ENCODE data around the gene RTL9.
"Not testable (repeated sequence)": the region's sequence is repeated elsewhere in the genome, so short reads cannot be mapped to it uniquely, and the experiment has no call there.

The RTL9 gene

DNA sequence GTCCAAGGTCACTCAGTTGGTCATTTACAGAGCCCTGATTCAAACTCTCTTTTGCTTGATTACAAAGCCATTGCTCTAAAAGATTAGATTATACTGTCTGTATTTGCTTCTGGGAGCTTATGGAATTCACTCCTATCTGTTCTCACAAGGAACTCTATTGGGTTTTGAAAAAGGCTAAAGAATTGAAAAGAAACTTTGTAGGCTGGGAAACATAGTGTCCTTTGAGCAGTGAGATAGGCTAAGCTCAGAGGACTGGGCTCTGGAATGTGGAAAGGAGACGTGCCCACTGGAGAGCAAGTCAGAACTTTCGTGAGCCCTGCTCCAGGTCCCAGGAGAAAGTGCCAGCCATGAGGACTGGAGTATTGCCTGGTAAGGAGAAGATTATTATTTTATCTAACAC, at the start of gene RTL9:
Gene RTL9, plus strand, starts transcription at position 301 of the 400 bp plus-strand sequence. CDS start 91,770 bp downstream, outside the sequence.
- DNase-seq: no peak

DNA sequence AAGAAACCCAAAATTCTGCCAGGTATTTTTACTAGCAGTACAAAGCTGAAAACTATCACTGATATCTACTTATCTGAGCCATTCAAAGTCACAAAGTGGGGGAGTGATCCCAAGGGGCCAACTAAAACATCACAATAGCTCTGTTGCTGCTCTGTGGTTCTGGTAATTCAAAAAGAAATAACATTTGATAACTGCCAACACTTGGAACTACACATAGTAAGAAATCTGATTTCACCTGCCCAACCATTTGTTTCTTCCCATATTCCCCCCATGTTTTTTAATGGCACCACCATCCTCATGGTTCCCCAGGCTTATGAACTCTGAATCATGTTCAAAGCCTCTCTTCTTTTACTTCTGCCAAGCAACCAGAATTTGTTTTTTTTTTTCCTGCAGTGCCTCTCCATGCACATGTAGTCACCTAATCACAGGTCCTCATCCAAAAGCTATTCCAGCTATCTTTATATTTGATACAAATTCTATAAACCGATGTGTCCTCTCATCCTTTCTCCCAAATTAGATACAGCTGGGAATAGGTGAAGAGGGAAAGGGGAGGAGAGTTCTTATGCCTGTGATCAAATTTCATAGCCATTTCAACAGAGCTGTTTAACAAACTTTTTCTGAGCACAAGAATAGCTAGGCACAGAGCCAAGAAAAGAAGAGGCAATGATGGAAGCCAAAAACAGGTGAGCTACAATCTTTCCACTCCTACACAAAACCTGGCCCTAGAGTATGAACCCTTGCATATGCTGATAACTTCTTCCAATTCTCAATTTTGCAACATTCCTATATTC, 48.5 kb upstream of the RTL9 start:
- DNase-seq: no peak

GRCh38 chrX:110310896-110311295, 47.8 kb upstream of the RTL9 start:
- DNase-seq: no peak

DNA sequence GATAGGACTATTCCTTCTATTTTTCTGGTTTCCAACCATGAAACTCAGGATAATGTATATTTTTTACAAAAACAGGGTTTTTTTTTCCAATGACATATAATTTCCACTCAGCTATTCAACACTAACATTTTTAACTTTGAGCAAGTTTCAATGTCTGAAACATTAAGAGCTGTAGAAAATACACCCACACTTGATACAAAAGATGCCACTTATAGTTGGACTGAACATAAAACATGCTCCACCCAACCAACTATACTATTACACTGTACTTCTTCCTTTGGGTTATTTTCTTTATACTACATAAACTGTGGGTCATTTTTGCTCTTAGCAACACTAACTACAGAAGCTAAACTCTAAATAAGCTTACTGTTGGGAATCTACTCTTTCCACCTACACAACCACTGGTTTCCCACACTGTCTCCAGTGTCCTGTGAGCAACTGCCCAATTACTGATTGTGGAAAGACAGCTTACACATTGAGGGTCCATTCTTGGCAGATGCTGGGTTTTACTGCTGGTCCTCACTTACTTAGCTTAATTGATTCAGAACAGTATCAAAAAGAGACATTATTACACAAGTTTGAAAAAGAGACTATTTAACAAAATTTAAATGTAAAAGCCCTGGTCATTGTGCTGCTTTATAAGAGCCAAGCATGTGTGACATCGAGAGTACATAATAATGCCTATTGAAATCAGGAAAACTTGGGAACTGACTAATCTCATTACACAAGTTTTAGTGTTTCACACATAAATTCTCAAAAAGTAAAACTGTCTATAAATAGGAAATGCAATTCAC, 47.0 kb upstream of the RTL9 start:
- DNase-seq: no peak

DNA sequence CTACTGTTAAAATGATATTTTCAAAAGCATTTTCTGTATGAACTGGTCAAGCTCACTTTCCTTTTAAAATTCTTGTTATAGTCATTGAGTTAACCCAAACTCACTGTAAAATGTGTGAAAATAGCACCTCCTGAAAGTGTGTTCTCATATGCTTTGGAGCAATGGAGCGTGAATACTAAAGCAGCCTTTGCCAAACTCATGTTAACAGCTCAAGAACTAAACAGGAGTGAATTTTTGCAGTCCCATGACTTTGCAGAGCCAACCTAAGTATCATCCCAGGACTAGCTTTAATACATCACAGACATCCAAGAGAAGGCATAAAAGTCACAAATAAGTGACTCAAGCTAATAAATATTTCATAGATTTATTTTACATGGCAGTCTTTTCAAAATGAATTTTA, 43.1 kb upstream of the RTL9 start:
- no peak for DNase-seq

DNA sequence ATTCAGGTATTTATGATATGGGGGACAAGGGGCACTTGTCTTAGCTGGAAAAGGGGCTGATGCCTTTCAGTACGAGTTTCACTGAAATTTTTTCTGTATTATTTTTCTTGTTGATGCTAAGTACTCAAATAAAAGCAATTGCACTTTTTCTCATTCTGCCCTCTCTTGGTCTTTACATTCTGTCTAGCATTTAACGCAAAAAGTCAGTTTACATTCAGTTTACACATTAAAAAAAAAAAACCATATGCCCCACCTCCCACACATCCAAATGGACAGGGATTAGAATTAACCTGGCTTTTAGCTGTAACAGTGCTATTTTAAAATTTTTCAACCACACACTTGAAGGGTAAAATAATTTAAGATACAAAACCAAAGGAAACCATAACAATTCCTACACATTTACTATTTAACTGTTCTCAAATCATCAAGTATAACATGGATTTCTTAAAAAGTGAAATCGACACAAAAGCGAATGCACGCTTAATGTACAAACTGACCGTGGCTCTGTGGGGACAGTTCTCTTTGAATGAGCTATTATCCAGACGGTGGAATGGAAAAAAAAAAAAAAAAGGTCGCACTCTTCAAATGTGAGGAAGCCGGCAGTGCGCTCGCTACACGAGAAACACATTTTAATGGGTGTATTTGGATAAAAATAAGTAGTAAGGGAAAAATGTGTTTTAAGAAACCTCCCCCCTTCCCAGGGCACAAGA, 42.1 kb upstream of the RTL9 start:
- no peak for DNase-seq

- DNase-seq: no peak
Observed at GRCh38 chrX:110317061-110317819, 41.4 kb upstream of the RTL9 start.

GRCh38 chrX:110317820-110318663, 40.6 kb upstream of the RTL9 start, which contains the start of gene AMMECR1:
AMMECR1 (minus strand) TSS chrX:110318085; CDS start chrX:110318071, 14 bp downstream.
- DNase-seq: peak; percentile 73

DNA sequence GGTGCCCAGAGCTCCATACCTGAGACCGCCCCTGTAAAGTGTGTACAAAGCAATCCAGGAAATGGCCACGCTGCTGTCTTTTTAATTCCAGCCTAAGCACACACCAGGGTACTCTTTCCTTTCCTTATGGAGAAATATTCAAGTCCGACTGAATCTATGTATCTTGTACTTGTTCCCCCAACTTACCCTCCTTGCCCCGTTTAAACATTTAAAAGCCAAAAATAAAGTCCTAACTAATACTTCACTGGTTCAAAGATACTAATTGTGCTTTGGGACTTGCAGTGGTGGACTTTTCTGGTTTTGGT, 40.0 kb upstream of the RTL9 start:
- no peak for DNase-seq

DNA sequence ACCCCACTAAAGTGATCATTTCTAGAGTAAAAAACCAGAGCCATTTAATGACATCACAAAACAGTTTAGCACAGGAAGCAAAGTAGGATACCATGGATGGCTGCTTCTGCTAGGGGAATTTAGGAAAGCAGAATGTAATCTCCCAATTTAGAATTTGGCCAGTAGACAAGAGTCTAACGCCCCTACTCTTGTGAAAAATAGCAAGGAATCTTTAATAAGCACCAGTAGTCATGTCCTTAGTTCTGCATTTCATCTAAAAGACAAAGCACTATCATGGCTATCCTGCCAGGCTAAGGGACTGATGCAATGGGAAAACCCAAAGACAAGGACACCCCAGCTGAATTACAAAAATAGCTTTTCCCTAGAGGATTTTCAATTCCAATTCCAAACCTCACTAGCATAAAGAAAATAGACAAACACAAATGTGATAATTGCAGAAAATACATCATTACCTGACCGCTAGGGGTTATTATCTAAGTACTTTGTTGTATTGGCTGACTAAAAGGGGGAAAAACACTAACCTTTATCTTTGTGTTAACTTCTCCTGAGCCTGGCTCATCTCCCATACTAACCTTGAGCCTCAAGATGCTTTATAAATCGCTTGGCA, 38.2 kb upstream of the RTL9 start:
- DNase-seq: no peak

- no peak for DNase-seq
Observed at GRCh38 chrX:110321081-110321480, 37.6 kb upstream of the RTL9 start.

GRCh38 chrX:110321670-110322069, 37.0 kb upstream of the RTL9 start:
- no peak for DNase-seq

GRCh38 chrX:110322603-110323002, 36.0 kb upstream of the RTL9 start:
- DNase-seq: no peak

DNA sequence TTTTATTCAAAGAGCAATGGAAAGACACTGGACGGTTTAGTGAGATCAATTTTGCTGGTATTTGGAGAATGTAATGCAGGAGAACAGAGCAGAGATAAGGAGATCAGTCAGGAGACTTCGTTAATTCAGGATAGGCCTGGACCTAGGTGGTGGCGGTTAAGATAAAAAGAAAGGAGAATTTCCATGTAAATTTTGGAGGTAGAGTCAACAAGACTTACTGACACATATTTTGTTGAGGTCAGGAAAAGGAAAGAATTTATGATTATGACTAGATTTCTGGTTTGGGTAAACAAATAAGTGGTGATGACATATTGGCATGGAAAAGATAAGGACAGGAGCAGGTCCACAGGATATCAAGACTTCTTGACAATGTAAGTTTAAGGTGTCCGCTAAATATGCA, 31.9 kb upstream of the RTL9 start:
- DNase-seq: no peak

GRCh38 chrX:110327336-110327735, 31.3 kb upstream of the RTL9 start:
- no peak for DNase-seq

DNA sequence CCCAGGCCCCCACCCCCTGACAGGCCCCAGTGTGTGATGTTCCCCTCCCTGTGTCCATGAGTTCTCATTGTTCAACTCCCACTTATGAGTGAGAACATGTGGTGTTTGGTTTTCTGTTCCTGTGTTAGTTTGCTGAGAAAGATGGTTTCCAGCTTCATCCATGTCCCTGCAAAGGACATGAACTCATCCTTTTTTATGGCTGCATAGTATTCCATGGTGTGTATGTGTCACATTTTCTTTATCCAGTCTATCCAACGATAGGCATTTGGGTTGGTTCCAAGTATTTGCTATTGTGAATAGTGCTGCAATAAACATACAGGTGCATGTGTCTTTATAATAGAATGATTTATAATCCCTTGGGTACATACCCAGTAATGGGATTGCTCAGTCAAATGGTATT, 30.0 kb upstream of the RTL9 start:
- not testable (repeated sequence) for DNase-seq

- no peak for DNase-seq
Observed at GRCh38 chrX:110331444-110332030, 27.1 kb upstream of the RTL9 start.

- not testable (repeated sequence) for DNase-seq
Observed at GRCh38 chrX:110333458-110333857, 25.2 kb upstream of the RTL9 start.

DNA sequence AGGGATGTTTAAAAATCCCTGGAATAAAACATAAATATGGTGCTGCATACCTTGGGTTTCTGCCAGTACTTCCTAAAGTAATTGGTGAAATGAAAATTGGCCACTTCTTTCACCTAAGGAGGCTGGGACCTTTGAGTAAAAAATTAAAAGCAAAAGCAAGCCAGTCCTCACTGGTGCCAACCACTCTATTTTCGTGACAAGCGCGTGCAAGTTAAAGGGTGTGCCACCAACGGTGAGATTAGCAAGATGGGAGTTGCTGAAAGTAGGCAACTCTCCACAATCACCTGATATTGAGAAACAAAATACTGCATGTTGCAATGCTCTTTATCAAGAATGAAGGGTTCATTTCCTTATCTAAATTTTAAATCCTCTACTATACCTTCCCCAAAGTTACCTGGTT, 19.7 kb upstream of the RTL9 start:
- peak; percentile 56 for DNase-seq

DNA sequence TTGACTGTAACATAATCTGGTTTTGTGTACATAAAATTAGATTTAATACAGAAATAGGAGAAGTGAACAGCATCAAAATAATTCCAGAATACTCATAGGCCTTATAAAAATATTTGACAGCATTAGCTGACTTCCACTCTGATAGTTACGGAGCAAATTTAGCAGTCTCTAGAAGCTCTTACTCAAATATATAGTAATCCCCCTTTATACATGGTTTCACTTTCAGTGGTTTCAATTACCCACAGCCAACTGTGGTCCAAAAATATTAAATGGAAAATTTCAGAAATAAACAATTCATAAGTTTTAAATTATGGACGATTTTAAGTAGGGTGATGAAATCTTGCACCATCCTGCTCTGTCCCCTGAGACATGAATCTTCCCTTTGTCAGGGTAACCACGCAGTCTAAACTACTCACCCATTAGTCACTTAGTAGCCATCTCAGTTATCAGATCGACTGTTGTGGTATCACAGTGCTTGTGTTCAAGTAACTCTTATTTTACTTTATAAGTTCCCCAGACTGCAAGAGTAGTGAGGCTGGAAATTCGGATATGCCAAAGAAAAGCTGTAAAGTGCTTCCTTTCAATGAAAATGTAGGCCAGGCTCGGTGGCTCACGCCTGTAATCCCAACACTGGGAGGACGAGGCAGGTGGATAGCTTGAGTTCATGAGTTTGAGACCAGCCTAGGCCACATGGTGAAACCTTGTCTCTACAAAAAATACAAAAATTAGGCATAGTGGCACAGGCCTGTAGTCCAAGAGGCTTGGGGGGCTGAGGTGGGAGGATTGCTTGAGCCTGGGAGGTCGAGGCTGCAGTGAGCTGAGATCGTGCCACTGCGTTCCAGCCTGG, 17.2 kb upstream of the RTL9 start:
- peak; percentile 31 for DNase-seq

Measured in NCI-H226 (cell line).